Liver (tissue), 3 donors: ENCODE results near the gene ATG2A.

ENCODE experiments used
- CTCF ChIP-seq: fragments of 150-350 bp; IDR thresholded peaks from 2 replicates; pipeline ENCODE4 v1.5.1; 2017; ENCODE audit warnings: improper control_type of control experiment, low read depth, low read length; ENCODE audit not compliant: missing input control
- FOXA1 ChIP-seq: IDR thresholded peaks from 2 replicates; pipeline ENCODE4 v1.6.1; 2016; ENCODE audit warnings: antibody characterized with exemption
- GABPA ChIP-seq, 2 donors: IDR thresholded peaks in 1 of 2; conservative IDR thresholded peaks in 1 of 2; 2 replicates each; pipeline ENCODE4 v1.6.1; 2016; ENCODE audit warnings: antibody characterized with exemption in 2 of 2, mild to moderate bottlenecking in 1 of 2, moderate library complexity in 1 of 2
- JUND ChIP-seq, 2 donors: IDR thresholded peaks; 2 replicates each; pipeline ENCODE4 v1.6.1; 2016; ENCODE audit warnings: antibody characterized with exemption in 2 of 2
- RAD21 ChIP-seq, 2 donors: IDR thresholded peaks; 2 replicates each; pipeline ENCODE4 v1.6.1; 2016; ENCODE audit warnings: antibody characterized with exemption in 2 of 2, mild to moderate bottlenecking in 2 of 2
- REST ChIP-seq: IDR thresholded peaks from 2 replicates; pipeline ENCODE4 v1.6.1; 2016; ENCODE audit warnings: antibody characterized with exemption, mild to moderate bottlenecking
- SP1 ChIP-seq: IDR thresholded peaks from 2 replicates; pipeline ENCODE4 v1.6.1; 2018; ENCODE audit warnings: antibody characterized with exemption, mild to moderate bottlenecking
- TAF1 ChIP-seq: conservative IDR thresholded peaks from 2 replicates; pipeline ENCODE4 v1.6.1; 2016; ENCODE audit warnings: antibody characterized with exemption, mild to moderate bottlenecking
- YY1 ChIP-seq: IDR thresholded peaks from 2 replicates; pipeline ENCODE4 v1.6.1; 2016; ENCODE audit warnings: antibody characterized with exemption, mild to moderate bottlenecking
- ZBTB33 ChIP-seq: IDR thresholded peaks from 2 replicates; pipeline ENCODE4 v1.6.1; 2016; ENCODE audit warnings: antibody characterized with exemption
- donor health status: healthy.
- donor health status: healthy.

- TF ChIP-seq CTCF: no peak
- no peak for TF ChIP-seq FOXA1
- TF ChIP-seq RAD21 (IDR thresholded peaks at IDR 0.05): no peak
- TF ChIP-seq GABPA (IDR thresholded peaks at IDR 0.05 in 1 of 2, conservative IDR thresholded peaks at IDR 0.05 in 1 of 2): no peak
- TF ChIP-seq JUND (IDR thresholded peaks at IDR 0.05): no peak
- TF ChIP-seq ZBTB33: no peak
- TF ChIP-seq REST: no peak
- no peak for TF ChIP-seq TAF1
- no peak for TF ChIP-seq YY1
- TF ChIP-seq SP1: no peak
These were observed 4.4 kb upstream of the ATG2A start for GRCh38 chr11:64921384-64921783.
